Skeletal muscle satellite cell (primary cell): ENCODE results near the gene ASB8.
"Not testable (repeated sequence)": the region's sequence is repeated elsewhere in the genome, so short reads cannot be mapped to it uniquely, and the experiment has no call there.

ENCODE experiments used
- H3K27me3 ChIP-seq: 2 replicates; pipeline ENCODE4 v1.7.0; 2013; ENCODE audit warnings: low read length; ENCODE audit not compliant: control insufficient read depth, insufficient read depth
- H3K36me3 ChIP-seq: 2 replicates; pipeline ENCODE4 v1.7.0; 2013; ENCODE audit warnings: mild to moderate bottlenecking, control low read depth, low read length; ENCODE audit not compliant: insufficient read depth
- H3K4me1 ChIP-seq: 2 replicates; pipeline ENCODE4 v1.7.0; 2013; ENCODE audit warnings: low read length; ENCODE audit not compliant: control insufficient read depth, insufficient read depth
- H3K4me2 ChIP-seq: 2 replicates; pipeline ENCODE4 v1.7.0; 2013; ENCODE audit warnings: mild to moderate bottlenecking, low read length
- H3K4me3 ChIP-seq: 2 replicates; pipeline ENCODE4 v1.7.0; 2013; ENCODE audit warnings: low read length
- H3K9ac ChIP-seq: 2 replicates; pipeline ENCODE4 v1.7.0; 2013; ENCODE audit warnings: mild to moderate bottlenecking, low read depth, low read length, moderate library complexity
- H3K9me3 ChIP-seq: replicated peaks from 2 replicates; pipeline ENCODE4 v1.7.0; 2013; ENCODE audit warnings: mild to moderate bottlenecking, control low read depth, low read length
- small RNA-seq: library from RNA; depleted of rRNA; stranded (forward); fragments of <200 nt; gene quantifications from one replicate; pipeline ENCODE3, GENCODE V24; 2012

The ASB8 gene

DNA sequence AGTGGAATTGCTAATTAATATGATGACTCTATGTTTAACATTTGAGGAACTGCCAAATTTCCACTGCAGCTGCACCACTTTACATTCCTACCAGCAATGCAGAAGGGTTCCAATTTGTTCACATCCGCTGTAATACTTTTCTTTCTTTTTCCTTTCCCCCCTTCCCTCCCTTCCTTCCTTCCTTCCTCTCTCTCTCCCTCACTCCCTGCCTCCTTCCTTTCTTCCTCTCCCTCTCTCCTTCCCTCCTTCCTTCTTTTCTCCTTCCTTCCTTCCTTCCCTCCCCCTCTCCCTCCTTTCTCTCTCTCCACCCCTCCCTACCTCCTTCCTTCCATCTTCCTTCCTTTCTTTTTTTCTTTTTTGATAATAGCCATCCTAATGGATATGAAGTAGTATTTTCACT is 41.4 kb downstream of the ASB8 start:
- H3K4me1 ChIP-seq: peaks cover 6% of the 10 kb centered on the region
- no peaks in the 10 kb centered on the region for H3K9me3 ChIP-seq
- no peak overlapping the region for H3K4me2 ChIP-seq
- no peak overlapping the region for H3K4me3 ChIP-seq
- peaks cover 4% of the 10 kb centered on the region for H3K27me3 ChIP-seq
- no peaks in the 10 kb centered on the region for H3K36me3 ChIP-seq
- H3K9ac ChIP-seq: no peak overlapping the region

DNA sequence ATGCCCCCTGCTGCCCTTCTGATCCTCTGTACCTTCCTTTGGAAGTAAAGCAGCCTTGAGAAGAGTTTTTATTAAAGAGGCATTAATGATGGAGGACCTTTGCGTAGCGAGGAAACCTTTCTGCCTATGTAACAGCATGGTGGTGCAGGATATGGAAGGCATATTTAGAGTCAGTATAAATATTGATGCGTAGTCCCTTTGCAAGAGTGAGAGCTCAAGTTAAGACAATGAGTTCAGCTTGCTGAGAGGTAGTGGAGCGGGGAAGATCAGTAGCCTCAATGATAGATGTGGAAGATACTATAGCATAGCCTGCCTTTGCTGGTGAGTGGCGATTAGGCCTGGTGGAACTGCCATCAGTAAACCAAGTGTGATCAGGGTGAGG is 46.0 kb downstream of the ASB8 start:
- H3K36me3 ChIP-seq, H3K9me3 ChIP-seq, H3K4me1 ChIP-seq, H3K4me3 ChIP-seq, H3K27me3 ChIP-seq, H3K4me2 ChIP-seq, H3K9ac ChIP-seq: not testable (repeated sequence)

DNA sequence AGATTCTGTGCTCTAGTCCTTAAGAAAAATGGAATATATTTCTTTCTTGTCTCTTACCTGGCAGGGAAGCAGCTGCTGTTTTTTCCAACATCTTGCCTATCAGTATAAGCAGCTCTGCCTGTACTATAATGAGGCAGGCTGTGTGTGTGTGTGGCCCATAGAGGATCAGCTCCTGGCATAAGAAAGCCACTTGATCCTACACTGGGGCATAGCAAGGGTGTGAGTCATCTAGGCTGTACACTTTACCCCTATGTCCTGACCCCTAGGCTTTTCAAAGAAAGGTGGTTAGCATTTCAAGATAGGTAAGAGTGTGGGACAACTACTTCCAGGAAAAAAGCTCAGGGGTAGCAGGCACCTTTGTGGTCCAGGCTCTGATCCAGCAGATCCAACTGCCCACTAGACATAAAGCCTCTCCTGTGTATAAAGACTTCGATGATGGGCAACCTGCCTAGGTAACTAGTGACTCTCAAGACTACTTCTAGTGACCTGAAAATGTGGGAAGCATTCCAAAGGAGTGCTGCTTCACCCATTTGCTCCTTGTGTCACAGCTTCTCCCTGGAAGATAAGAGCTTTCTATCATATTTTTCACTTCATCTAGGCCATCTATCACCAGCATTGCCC is 46.5 kb downstream of the ASB8 start:
- H3K4me2 ChIP-seq: no peak overlapping the region
- H3K27me3 ChIP-seq: no peaks in the 10 kb centered on the region
- H3K4me3 ChIP-seq: no peak overlapping the region
- H3K4me1 ChIP-seq: peaks cover 10% of the 10 kb centered on the region
- H3K9ac ChIP-seq: no peak overlapping the region
- H3K9me3 ChIP-seq: no peaks in the 10 kb centered on the region
- H3K36me3 ChIP-seq: no peaks in the 10 kb centered on the region

DNA sequence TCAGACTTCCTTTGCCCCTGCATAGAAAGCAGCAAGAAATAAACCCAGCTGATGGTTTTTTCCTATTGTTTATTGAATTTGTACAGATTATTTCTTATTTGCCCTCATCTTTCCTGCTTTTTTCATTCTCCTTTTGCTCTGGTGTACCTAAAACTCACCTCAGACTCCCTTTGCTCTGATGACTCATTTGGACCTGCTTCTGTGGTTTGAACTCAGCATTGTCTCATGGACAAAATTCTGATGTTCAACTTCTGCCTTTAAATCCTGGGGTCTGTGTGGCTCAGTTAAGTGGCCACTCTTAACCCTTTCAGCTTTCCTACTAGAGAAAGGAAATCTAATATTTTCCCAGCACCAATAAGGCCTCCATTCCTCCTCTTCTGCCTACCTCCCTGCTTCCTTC is 47.9 kb downstream of the ASB8 start:
- H3K27me3 ChIP-seq: no peaks in the 10 kb centered on the region
- no peak overlapping the region for H3K4me3 ChIP-seq
- no peak overlapping the region for H3K4me2 ChIP-seq
- no peaks in the 10 kb centered on the region for H3K9me3 ChIP-seq
- no peaks in the 10 kb centered on the region for H3K36me3 ChIP-seq
- no peak overlapping the region for H3K9ac ChIP-seq
- H3K4me1 ChIP-seq: peaks cover 14% of the 10 kb centered on the region

DNA sequence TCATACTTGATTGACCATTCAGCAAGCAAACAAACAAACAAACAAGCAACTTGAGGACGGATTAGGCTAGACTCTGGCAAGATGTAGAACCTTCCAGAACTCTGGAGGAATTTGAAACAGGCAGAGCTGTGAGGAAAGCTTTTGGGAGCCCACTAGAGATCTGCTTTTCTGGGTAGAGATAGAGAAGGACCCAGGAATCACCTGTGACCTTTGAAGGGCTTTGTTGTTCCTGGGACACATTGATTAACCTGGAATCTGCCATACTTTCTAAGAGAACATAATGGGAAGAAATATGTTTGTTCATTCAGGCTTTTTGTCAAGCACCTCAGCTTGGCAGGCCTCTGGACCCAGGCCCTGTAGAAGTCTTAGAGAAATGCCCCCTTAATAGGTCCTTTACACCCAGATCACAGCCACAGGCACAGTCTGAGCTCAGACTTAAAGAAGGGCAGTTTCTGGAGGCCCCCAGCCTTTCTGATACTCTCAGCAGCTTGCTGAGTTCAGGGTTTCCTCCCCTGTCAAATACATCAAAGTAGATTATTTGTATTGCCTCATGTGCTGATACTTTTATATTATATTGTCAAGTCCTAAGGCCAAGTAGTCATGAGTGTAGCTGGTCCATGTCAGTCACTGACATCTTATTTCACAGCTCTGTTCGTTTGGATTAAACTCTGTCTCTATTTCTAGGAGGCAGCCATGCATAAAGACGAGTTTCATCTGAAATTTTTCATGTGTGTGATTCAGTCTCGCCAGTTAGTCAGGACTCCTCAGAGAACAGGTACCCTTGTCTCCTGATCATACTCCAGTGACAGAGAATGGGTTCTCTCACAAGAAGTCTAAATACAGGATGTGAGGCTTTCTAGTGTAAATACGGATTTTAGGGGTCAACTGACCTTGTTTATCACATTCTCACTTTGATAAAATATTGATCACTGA is 50.4 kb downstream of the ASB8 start:
- peak overlapping the region; percentile 95 for H3K9ac ChIP-seq

DNA sequence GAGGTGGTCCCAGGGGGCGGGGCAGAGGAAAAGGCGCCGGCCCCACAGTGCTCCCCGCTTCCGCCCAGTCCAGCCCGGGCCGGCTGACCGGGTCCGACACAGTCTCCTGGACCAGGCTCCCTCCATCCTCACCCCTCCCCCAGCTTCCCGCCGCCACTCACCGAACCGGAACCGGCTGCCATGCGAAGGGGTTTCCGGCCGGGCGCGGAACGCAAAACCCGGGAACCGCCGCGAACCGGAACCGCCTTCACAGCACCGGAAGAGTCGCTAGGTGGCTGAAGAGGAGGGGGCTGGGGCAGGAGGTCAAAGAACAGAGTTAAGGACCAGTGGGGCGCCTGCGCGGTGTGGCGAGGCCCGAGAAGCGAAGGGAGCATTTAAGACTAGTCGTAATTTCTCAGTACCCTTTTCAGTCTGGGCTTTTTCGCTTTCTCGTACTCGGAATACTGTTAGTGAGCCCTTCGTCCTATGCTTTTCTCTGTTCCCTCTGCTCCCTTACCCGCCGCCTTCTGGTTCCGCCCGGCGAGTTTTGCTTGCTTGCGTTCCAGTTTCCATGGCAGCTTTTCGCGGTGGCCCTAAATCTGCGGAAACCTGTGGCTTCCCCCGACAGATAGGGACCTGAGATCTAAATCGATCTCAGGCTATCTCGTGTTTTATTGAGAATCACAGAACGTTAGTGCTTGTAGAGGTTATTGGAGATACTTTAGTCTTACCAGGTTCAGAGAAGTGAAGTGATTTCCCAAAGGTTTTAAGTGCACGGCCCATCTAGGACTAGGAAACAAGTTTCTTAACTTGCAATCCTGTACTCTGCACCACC is 51.2 kb downstream of the ASB8 start, which contains the start of gene SENP1:
TSS of gene SENP1 (minus strand) at position 213 of the 814 bp plus-strand sequence. CDS start 4,607 bp downstream, outside the sequence.
- Histone ChIP-seq H3K9me3 (no peaks in the 10 kb centered on the region), H3K9ac (peak within 1 kb of the TSS; percentile 95), H3K27me3 (no peaks in the 10 kb centered on the region), H3K36me3 (no peaks in the 10 kb centered on the region), H3K4me2 (peak within 1 kb of the TSS; percentile 92), H3K4me3 (peak within 1 kb of the TSS; percentile 82), H3K4me1 (peaks cover 16% of the 10 kb centered on the region)

More for the DNA sequence above, 50.4 kb downstream of the ASB8 start:
- Histone ChIP-seq H3K4me1 (peaks cover 16% of the 10 kb centered on the region), H3K36me3 (no peaks in the 10 kb centered on the region), H3K27me3 (no peaks in the 10 kb centered on the region), H3K4me3 (peak overlapping the region; percentile 82), H3K4me2 (peak overlapping the region; percentile 92), H3K9me3 (no peaks in the 10 kb centered on the region)

DNA sequence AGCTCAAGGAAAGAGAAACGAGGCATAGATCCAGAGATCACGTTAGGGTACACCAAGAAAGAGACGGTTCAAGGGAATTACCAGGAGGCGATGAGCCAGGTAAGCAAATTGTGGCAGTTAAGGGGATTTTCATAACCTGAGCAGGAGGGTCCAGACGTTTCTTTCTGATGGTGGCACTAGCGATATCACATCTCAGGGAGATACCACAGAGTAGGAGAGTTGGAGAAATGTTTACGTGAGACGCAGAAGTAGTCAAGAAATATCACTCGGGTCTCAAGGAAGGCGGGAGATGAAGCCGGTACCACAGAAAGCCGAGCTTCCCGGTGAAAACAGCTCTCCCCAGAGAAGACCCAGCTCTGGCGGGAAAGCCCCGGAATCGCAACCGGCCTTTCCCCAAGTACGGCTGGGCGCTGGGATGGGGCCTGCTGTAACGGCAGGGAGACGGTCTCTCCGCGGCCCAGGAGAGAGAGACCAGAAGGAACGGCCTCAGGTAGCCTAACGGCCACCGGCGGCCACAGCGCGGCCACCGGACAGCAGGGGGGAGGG is 51.9 kb downstream of the ASB8 start:
- Histone ChIP-seq H3K4me3 (peak overlapping the region; percentile 82), H3K9me3 (no peaks in the 10 kb centered on the region), H3K9ac (peak overlapping the region; percentile 95), H3K36me3 (no peaks in the 10 kb centered on the region), H3K4me1 (peaks cover 16% of the 10 kb centered on the region), H3K27me3 (no peaks in the 10 kb centered on the region), H3K4me2 (peak overlapping the region; percentile 92)

DNA sequence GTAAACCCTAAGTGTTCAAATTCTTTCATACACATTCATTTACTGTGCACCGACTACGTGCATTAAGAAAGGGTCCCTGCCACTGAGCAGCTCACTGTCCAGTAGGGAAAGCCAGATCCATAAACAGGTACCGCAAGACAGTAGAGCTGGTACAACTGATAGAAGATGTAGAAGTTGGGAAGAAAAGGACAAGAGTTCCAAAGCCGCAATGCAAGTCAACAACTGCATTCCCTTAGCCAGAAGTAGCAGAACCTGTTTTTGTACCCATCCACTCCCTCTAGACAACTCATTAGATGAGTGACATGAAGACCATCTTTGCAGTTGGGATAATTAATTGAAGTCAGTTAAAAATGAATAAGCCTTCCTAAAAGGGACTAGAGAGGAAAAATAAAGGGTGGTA is 52.8 kb downstream of the ASB8 start:
- H3K27me3 ChIP-seq: no peaks in the 10 kb centered on the region
- H3K4me3 ChIP-seq: peak overlapping the region; percentile 82
- H3K4me2 ChIP-seq: peak overlapping the region; percentile 92
- peak overlapping the region; percentile 95 for H3K9ac ChIP-seq
- H3K36me3 ChIP-seq: no peaks in the 10 kb centered on the region
- peaks cover 16% of the 10 kb centered on the region for H3K4me1 ChIP-seq
- no peaks in the 10 kb centered on the region for H3K9me3 ChIP-seq

Small RNA genes lying within 50 kb of the gene (small RNA-seq; reads per million reads assigned to genes)
- gene MIR6505: 0.49 reads per million
